Measurements from ENCODE around the gene OR51L1.
"Not testable (repeated sequence)": the region's sequence is repeated elsewhere in the genome, so short reads cannot be mapped to it uniquely, and the experiment has no call there.

Gene OR51L1, protein sequence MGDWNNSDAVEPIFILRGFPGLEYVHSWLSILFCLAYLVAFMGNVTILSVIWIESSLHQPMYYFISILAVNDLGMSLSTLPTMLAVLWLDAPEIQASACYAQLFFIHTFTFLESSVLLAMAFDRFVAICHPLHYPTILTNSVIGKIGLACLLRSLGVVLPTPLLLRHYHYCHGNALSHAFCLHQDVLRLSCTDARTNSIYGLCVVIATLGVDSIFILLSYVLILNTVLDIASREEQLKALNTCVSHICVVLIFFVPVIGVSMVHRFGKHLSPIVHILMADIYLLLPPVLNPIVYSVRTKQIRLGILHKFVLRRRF

DNA sequence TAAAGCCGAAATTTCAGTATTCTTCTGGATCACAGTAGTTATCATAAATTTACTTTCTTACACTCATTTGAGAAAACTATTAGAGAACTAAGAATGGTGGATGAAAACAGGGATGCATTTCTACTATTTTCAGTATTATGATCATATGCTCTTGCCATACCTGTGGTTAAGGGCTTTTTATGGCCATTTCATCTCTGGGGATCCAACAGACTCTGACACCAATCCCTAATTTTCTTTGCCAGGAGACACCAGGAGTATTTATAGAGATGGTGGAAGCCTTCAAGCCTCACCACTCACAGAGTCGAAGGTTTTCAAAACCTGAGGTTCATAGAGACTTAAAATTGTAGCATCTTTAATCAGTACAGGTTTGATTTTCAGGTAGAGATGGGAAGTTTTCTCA, at the start of gene OR51L1:
Gene OR51L1 (plus strand): TSS at position 301 of the 400 bp plus-strand sequence. CDS start 4,132 bp downstream, outside the sequence.
- in situ Hi-C loops (cut with MboI; ENCODE audit: low sequenced_read_pairs) = no loop called here

DNA sequence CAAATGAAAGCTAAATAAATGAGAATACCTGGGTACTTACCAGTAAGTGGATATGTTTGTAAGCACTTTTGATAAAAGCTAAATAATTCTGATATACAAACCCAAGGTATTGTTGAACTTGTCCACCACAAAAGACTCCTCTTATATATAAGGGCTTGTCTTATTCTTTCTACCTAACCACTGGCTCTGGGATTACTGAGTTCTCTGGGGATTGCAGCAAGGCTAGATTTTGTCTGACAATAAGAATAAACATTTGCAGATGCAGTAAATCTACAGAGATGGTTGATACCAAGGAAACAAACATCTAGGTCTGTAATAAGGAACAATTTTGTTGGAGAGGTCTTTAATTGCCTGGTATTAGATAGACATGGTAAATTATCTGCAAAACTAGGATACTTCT, 47.1 kb upstream of the OR51L1 start, which contains the start of gene OR51A4:
Gene OR51A4 (minus strand): TSS at position 101 of the 400 bp plus-strand sequence. CDS start 505 bp downstream, outside the sequence.
- in situ Hi-C loops (cut with MboI; ENCODE audit: low sequenced_read_pairs) = no loop called here

DNA sequence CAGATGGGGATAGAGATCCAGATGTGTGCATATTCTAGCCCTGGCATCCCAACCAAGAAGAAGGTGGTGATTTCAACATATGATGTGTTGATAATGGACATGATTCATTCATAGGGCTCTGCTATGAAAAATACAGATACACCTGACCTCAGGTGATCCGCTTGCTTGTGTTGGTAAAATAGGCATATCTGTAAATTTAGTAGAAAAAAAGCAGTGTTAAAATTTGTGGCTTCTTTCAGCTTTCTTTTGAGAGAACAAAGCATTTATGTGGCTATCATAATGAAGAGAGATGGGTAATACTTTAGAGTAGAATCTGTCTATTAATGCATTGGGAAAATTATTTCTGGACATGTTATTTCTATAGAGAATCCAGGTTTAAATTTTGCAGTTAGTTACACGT, 39.0 kb upstream of the OR51L1 start, which contains the start of gene OR51A2:
Gene OR51A2 (minus strand): TSS at position 101 of the 400 bp plus-strand sequence. CDS start 0 bp downstream, at position 101.
- in situ Hi-C loops (cut with MboI; ENCODE audit: low sequenced_read_pairs) = not testable (repeated sequence)

- in situ Hi-C loops (cut with MboI; ENCODE audit: low sequenced_read_pairs) = no loop called here
Observed at GRCh38 chr11:4957396-4957795, 37.3 kb upstream of the OR51L1 start.

DNA sequence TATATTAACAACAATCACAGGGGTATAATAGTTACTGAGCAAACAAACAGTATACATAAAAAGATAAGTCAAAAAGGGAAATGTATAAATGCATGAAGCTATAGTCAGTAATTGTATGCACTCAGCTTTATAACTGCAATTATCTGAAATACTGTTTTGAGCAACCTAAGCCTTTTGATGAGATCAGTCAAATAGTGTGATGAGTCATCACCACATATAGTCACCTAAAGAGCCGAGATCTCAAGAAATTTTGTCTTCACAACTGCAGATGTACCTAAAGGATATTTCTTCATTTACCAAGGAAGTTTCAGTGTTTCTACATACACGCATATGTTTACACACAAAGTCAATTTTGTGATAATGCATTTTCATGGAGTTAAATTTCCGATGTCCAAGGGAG, 33.8 kb upstream of the OR51L1 start:
- in situ Hi-C loops (cut with MboI; ENCODE audit: low sequenced_read_pairs) = no loop called here

- in situ Hi-C loops (cut with MboI; ENCODE audit: low sequenced_read_pairs) = no loop called here
Observed at GRCh38 chr11:4962816-4963215, 31.8 kb upstream of the OR51L1 start.

- in situ Hi-C loops (cut with MboI; ENCODE audit: low sequenced_read_pairs) = no loop called here
Observed at GRCh38 chr11:4975436-4975835, 19.2 kb upstream of the OR51L1 start.

GRCh38 chr11:4979036-4979435, 15.6 kb upstream of the OR51L1 start:
- in situ Hi-C loops (cut with MboI; ENCODE audit: low sequenced_read_pairs) = no loop called here

DNA sequence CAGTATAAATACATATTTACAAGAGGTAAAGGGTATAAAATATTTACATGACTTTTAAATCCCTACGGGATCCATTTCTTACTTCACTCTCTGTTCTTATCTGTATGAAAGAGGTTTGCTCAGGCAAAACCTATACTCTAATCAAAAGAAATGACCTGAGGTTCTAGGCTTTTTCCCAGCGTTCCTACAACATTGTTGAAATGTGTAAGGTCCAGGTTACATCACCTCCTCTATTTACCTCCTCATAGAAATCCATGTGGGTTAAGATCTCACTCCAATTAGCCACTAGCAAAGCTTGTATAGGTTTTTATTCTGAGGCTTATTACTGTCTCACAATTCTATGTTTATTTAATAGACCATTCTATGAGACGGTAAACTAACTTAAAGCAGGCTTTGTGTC, 12.0 kb upstream of the OR51L1 start:
- in situ Hi-C loops (cut with MboI; ENCODE audit: low sequenced_read_pairs) = no loop called here

- in situ Hi-C loops (cut with MboI; ENCODE audit: low sequenced_read_pairs) = no loop called here
Observed at GRCh38 chr11:4983841-4984240, 10.8 kb upstream of the OR51L1 start.

- in situ Hi-C loops (cut with MboI; ENCODE audit: low sequenced_read_pairs) = no loop called here
Observed at GRCh38 chr11:4991060-4991459, 3.6 kb upstream of the OR51L1 start.

DNA sequence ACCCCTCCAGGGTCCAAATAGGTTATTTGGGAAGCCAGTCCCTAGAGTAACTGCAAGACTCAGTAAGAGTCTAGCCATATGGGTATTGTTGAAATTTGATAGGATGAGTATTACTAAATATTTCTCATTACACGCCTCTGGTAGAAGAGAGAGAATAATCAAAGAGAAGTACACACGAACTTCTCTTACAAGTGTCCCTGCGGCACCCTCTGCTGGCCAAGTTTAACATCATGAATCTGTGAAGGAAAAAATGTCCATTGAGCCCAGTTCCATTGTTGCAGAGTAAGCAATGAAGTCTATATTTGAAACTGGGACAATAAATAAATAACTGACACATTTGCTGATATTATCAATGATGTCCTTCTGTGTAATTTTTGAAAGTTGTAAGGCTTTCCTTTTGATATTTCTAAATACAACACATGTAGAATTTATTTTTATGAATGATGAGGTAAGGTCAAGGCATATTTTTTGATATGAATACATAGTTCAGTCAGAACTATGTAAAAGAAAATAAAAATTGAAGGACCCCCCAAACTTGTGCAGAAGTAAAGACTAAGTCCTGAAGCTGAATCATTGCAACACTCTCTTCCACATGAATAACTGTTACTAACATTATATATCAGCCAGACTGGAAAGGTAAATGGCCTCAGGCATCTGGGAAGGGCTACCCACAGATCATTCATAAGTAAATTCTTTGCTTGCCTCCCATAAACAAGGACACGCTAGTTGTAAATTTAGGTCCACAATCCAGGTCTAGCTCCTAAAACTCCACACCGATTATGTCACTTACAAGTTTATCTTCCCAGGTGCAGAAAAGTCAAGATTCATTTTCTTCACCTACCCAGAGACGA, 10.0 kb downstream of the OR51L1 start:
- in situ Hi-C loops (cut with MboI; ENCODE audit: low sequenced_read_pairs) = no loop called here

GRCh38 chr11:5007561-5007960, 12.9 kb downstream of the OR51L1 start:
- in situ Hi-C loops (cut with MboI; ENCODE audit: low sequenced_read_pairs) = no loop called here

DNA sequence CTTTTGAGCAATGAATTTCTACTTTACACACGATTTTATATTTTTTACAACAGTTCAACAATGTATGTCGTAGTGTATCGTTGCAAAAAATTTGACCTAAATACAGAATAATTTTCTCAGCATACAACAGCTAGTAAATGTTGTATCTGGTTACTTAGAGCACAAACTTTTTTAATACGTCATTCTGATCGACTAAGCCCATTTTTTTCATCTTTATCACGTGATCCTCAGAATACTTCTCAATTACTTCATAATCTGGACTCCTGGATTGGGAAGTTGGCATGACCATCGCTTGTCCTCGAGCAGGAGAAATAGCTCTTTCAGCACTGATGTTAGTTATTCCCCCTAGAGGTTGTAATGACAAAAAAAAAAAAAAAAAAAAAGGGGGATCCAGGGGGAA, 16.6 kb downstream of the OR51L1 start:
- in situ Hi-C loops (cut with MboI; ENCODE audit: low sequenced_read_pairs) = no loop called here

DNA sequence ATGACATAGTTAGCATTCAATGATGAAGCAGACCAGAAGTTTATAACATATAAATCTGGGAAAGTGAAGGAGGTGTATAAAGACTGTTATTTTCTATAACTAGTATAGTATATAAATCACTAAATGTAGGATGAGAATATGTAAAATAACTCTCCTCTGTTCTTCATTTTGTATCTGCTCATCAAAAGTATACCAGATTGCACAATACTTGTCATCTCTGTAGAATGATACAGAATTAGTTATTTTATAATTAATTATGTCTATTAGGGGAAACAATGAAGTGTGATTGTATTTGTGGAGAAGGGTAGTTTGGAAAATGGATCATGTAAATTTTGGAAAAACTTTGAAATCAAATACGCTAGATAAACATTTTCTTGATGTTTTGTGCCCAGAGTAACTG, 18.4 kb downstream of the OR51L1 start:
- in situ Hi-C loops (cut with MboI; ENCODE audit: low sequenced_read_pairs) = no loop called here

DNA sequence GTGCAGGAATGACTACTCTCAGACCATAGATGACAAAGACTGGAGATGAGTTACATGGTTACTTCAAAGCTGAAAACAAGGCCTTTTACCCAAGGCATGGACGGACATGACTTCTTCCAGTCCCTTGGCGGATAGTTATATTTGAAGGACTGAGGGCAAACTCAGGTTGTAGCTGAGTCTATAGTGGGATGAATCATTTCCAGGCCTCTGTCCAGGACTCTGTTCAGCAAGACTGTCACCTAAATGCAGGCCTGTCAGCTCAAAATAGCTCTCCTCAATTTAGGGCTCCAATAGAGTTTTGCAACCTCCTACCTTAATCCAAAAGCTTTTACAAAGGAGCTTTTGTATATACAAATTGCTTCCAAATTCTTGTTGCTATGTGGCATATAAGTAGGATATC, 27.3 kb downstream of the OR51L1 start:
- in situ Hi-C loops (cut with MboI; ENCODE audit: low sequenced_read_pairs) = no loop called here

GRCh38 chr11:5036669-5037068, 42.0 kb downstream of the OR51L1 start:
- in situ Hi-C loops (cut with MboI; ENCODE audit: low sequenced_read_pairs) = no loop called here

- in situ Hi-C loops (cut with MboI; ENCODE audit: low sequenced_read_pairs) = no loop called here
Observed at GRCh38 chr11:5037926-5038325, 43.3 kb downstream of the OR51L1 start.

- in situ Hi-C loops (cut with MboI; ENCODE audit: low sequenced_read_pairs) = no loop called here
Observed at GRCh38 chr11:5038341-5038740, 43.7 kb downstream of the OR51L1 start.

DNA sequence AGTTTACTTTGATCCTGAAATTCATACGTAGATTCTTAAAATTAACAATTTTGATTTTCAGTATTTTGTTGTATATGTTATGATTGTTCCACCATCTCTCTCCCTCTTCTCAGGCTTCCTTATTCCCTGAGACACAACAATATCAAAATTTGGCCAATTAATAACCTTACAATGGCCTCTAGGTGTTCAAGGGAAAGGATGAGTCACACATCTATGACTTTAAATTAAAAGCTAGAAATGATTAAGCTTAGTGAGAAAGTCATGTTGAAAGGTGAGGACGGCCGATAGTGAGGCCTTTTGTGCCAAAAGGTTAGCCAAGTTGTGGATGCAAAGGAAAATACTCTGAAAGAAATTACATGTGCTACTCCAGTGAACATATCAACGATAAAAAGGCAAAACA, 46.2 kb downstream of the OR51L1 start:
- in situ Hi-C loops (cut with MboI; ENCODE audit: low sequenced_read_pairs) = no loop called here

DNA sequence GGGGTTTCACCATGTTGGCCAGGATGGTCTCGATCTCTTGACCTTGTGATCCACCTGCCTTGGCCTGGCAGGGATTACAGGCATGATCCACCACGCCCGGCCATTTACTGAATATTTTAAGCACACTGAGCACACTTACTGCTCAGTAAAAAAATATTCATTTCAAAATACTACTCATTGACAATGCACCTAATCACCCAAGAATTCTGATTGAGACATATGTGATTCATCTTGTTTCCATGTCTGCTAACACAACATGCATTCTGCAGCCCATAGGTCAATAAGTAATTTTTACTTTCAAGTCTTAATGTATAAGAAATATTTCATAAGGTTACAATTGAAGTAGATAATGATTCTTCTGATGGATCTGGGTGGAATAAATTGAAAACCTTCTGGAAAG, 47.4 kb downstream of the OR51L1 start:
- in situ Hi-C loops (cut with MboI; ENCODE audit: low sequenced_read_pairs) = no loop called here

DNA sequence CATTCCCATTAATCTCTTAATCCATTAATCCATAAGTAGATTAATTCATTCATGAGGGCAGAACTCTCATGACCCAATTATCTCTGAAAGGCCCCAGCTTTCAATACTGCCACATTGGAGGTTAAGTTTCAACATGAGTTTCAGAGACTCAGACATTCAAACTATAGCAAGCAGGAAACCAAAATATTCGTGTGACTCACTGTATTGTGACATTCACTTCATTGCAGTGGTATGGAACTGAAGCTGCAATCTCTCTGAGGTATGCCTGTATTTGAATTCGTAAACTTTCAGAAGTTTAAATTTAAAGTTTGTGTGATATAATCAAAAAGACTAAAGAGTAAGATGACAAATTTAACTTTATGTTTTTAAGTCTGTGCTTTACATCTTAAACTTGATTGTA, 48.7 kb downstream of the OR51L1 start:
- in situ Hi-C loops (cut with MboI; ENCODE audit: low sequenced_read_pairs) = no loop called here

Data from HL-60/S4 treated with phorbol 12-myristate 13-acetate at 8.2 ng/mL for 4 days and 3 days (cell line).